K562 (cell line): Measurements from ENCODE around the gene HDGFL1. TPM values are rescaled to one million over a fixed set of nuclear protein-coding genes. Genes with fewer than 3 reads are reported as not detected.

Experiments
- ATAC-seq: fragments of 200-7000 bp; cut with Tn5 transposase; 3 replicates; pipeline ENCODE4 v1.9.1; 2020; ENCODE audit warnings: moderate library complexity
- BruUV-seq: library from RNA; stranded (reverse); fragments of 400-500 nt; replicated peaks from 2 replicates; lab custom pipeline; 2021; lab: Mats Ljungman, UMichigan
- CTCF ChIA-PET: fragments of 300-600 bp; formaldehyde crosslinking; extraction: SDS; loops from one replicate; lab custom pipeline; 2021; ENCODE audit warnings: low intra/inter-chr PET ratio; lab: Yijun Ruan, JAX
- POLR2A ChIA-PET: fragments of 300-600, 350-650 bp; sonication (Branson Sonifier 250); formaldehyde crosslinking; extraction: SDS; loops from one replicate; lab custom pipeline; 2021; ENCODE audit warnings: antibody characterized with exemption, inconsistent platforms; lab: Yijun Ruan, JAX
- DNase-seq, 4 experiments: peaks; one replicate each; pipeline versions ENCODE4 v3.0.0 to v3.0.0-alpha.2; 2011 to 2018; ENCODE audit warnings: low spot score in 3 of 4, mixed read lengths in 3 of 4; ENCODE audit errors: extremely low read depth in 1 of 4
- FAIRE-seq: peaks from 2 replicates; lab custom pipeline; 2011; peaks lifted over from hg19 to GRCh38; lab: Jason Lieb, UNC
- H2AFZ ChIP-seq: 2 replicates; pipeline ENCODE4 v1.6.0; 2011; ENCODE audit warnings: low read depth, low read length, control low read depth, inconsistent platforms
- H3K27ac ChIP-seq: fragments of 200-600 bp; 3 replicates; pipeline ENCODE4 v1.8.0; 2011; ENCODE audit warnings: low read depth, mild to moderate bottlenecking, control low read depth, inconsistent platforms, low read length, moderate library complexity, mixed read lengths; ENCODE audit errors: extremely low read depth
- H3K27me3 ChIP-seq, 2 experiments: fragments of 300-600 bp in 1 of 2; 2 replicates in 1 of 2; 3 replicates in 1 of 2; pipeline versions ENCODE4 v1.6.0 to v1.8.0; 2011; ENCODE audit warnings: inconsistent platforms in 2 of 2, low read length in 2 of 2, mild to moderate bottlenecking in 1 of 2, mixed read lengths in 1 of 2, moderate library complexity in 1 of 2; ENCODE audit not compliant: control insufficient read depth in 2 of 2, insufficient read depth in 2 of 2
- H3K36me3 ChIP-seq: fragments of 300-600 bp; 3 replicates; pipeline ENCODE4 v1.8.0; 2011; ENCODE audit warnings: mild to moderate bottlenecking, low read length, inconsistent platforms; ENCODE audit not compliant: control insufficient read depth, insufficient read depth
- H3K4me1 ChIP-seq, 2 experiments: fragments of 200-600 bp in 1 of 2; replicated peaks in 1 of 2; 2 replicates in 1 of 2; 3 replicates in 1 of 2; pipeline versions ENCODE4 v1.5.1 to v1.8.0; 2011; ENCODE audit warnings: inconsistent platforms in 2 of 2, low read length in 2 of 2, mild to moderate bottlenecking in 1 of 2, mixed read lengths in 1 of 2, moderate library complexity in 1 of 2; ENCODE audit not compliant: control insufficient read depth in 2 of 2, insufficient read depth in 2 of 2
- H3K4me2 ChIP-seq: 2 replicates; pipeline ENCODE4 v1.6.1; 2011; ENCODE audit warnings: low read length, control low read depth, inconsistent platforms, mixed read lengths; ENCODE audit not compliant: insufficient read depth
- H3K4me3 ChIP-seq: fragments of 200-600 bp; sonication (generic), shearing (Covaris generic); 2 replicates; pipeline ENCODE4 v1.5.1; 2016; ENCODE audit warnings: control low read depth, inconsistent platforms
- H3K79me2 ChIP-seq: fragments of 200-600 bp; 3 replicates; pipeline ENCODE4 v1.8.0; 2011; ENCODE audit warnings: low read length, inconsistent platforms; ENCODE audit not compliant: control insufficient read depth, insufficient read depth
- H3K9ac ChIP-seq, 2 experiments: 2 replicates each; pipeline versions ENCODE4 v1.6.0 to v1.6.1; 2011; ENCODE audit warnings: low read depth in 2 of 2, low read length in 2 of 2, control low read depth in 1 of 2, inconsistent platforms in 1 of 2, mild to moderate bottlenecking in 1 of 2, mixed read lengths in 1 of 2; ENCODE audit not compliant: insufficient read depth in 1 of 2
- H3K9me1 ChIP-seq: one replicate; pipeline ENCODE4 v1.6.0; 2011; ENCODE audit warnings: inconsistent platforms, mild to moderate bottlenecking, low read length, moderate library complexity; ENCODE audit not compliant: control insufficient read depth, insufficient read depth
- H3K9me3 ChIP-seq: replicated peaks from 2 replicates; pipeline ENCODE4 v1.5.1; 2011; ENCODE audit warnings: low read depth, low read length, inconsistent platforms; ENCODE audit not compliant: control insufficient read depth, insufficient read depth
- H4K20me1 ChIP-seq: replicated peaks from 2 replicates; pipeline ENCODE4 v1.6.1; 2011; ENCODE audit warnings: low read length, inconsistent platforms, mixed read lengths; ENCODE audit not compliant: control insufficient read depth, insufficient read depth
- CC2D1A ChIP-seq: fragments of 450-650 bp; IDR thresholded peaks from 2 replicates; pipeline ENCODE4 v1.6.1; 2017; ENCODE audit warnings: mild to moderate bottlenecking
- FOXK1 ChIP-seq: sonication (generic); formaldehyde crosslinking; IDR thresholded peaks from 2 replicates; pipeline ENCODE4 v1.8.0; 2022; ENCODE audit warnings: missing genetic modification reagents, mild to moderate bottlenecking, borderline replicate concordance
- MTA1 ChIP-seq: fragments of 450-650 bp; IDR thresholded peaks from 2 replicates; pipeline ENCODE4 v1.6.1; 2017; ENCODE audit warnings: borderline replicate concordance
- SRSF1 ChIP-seq: fragments of 200-400 bp; formaldehyde crosslinking; IDR thresholded peaks from 2 replicates; pipeline ENCODE4 v1.6.1; 2017; ENCODE audit warnings: mild to moderate bottlenecking, low read depth, low read length, moderate library complexity
- ZFP30 ChIP-seq: fragments of 250-450 bp; sonication (Bioruptor Pico); IDR thresholded peaks from 2 replicates; pipeline ENCODE4 v1.8.0; 2022; ENCODE audit warnings: moderate library complexity, mild to moderate bottlenecking, inconsistent platforms, borderline replicate concordance
- ZKSCAN1 ChIP-seq: fragments of 150-350 bp; IDR thresholded peaks from 2 replicates; pipeline ENCODE4 v1.6.1; 2016; ENCODE audit warnings: low read depth, low read length
- ZNF224 ChIP-seq: sonication (generic); formaldehyde crosslinking; IDR thresholded peaks from 2 replicates; pipeline ENCODE4 v1.8.0; 2022; ENCODE audit warnings: mild to moderate bottlenecking, missing genetic modification reagents
- ZNF655 ChIP-seq: fragments of 250-450 bp; sonication (Bioruptor Pico); IDR thresholded peaks from 2 replicates; pipeline ENCODE4 v1.5.0; 2021
- WGBS: fragments of 100-300 bp; shearing (Covaris generic); methylation state at CpG from one replicate; pipeline ENCODE4 v1.1.6; 2016; ENCODE audit warnings: low coverage, mixed read lengths; ENCODE audit not compliant: insufficient coverage; ENCODE audit errors: missing lambda C conversion rate; 5-methylcytosine and 5-hydroxymethylcytosine counted together
- in situ Hi-C: fragments of 300-500 bp; cut with MboI; formaldehyde crosslinking; loops from 4 replicates; pipeline ENCODE4 v1.15.0; 2018; ENCODE audit warnings: inconsistent platforms, mixed read lengths
- intact Hi-C: fragments of 100-400 bp; cut with micrococcal nuclease; formaldehyde crosslinking; loops from 2 replicates; pipeline ENCODE4 v1.14.2; 2022
- polyA plus RNA-seq, 8 experiments: library from polyadenylated mRNA; depleted of rRNA in 4 of 8; stranded (reverse) in 5 of 8; unstranded in 3 of 8; fragments of >200 nt; fragmentation: Nextera tagmentation in 2 of 8; fragmentation: Illumina TruSeq in 1 of 8; extraction: Ambion mirVana in 2 of 8; extraction: Trizol in 1 of 8; gene quantifications; 2 replicates each; pipeline versions ENCODE4 v1.2.1 to v1.2.3, GENCODE V29; 2011 to 2014; ENCODE audit warnings: inconsistent platforms in 1 of 8, missing spikeins in 1 of 8
- total RNA-seq, 7 experiments: library from RNA; depleted of rRNA in 6 of 7; stranded (reverse); fragments of >200 nt in 6 of 7; fragmentation: Illumina TruSeq in 2 of 7; extraction: Trizol in 2 of 7; gene quantifications; 2 replicates each; pipeline versions ENCODE4 v1.2.1 to v1.2.3, GENCODE V29; 2011 to 2021; ENCODE audit warnings: low replicate concordance in 1 of 7

The HDGFL1 gene
- total and polyA plus RNA-seq, 9 of the 15 experiments (the other 6 are each of a cell fraction or from before 2014, with no cell fraction given), result 0.04 to 0.64 (median 0.28) TPM

GRCh38 chr6:22605736-22606135 is 36.4 kb downstream of the HDGFL1 start:
- FAIRE-seq (no peak), DNase-seq (no peak), ATAC-seq (no peak)
- Histone ChIP-seq H3K9me3 (no peaks in the 10 kb centered on the region), H3K4me1 (no peaks in the 10 kb centered on the region), H3K27me3 (no peaks in the 10 kb centered on the region), H3K9me1 (no peaks in the 10 kb centered on the region), H4K20me1 (no peaks in the 10 kb centered on the region), H3K4me2 (no peak overlapping the region), H3K9ac (no peak overlapping the region), H2AFZ (no peak overlapping the region), H3K27ac (no peak overlapping the region), H3K4me3 (no peak overlapping the region)
- BruUV-seq, result no TSS peak
- CTCF ChIA-PET, result no interaction called here
- WGBS, result 7% methylated on average over 2 of the region's 2 CpGs
- in situ Hi-C loops (no loop called here), intact Hi-C loops (no loop called here)
- POLR2A ChIA-PET, result no interaction called here
- TF ChIP-seq MTA1, result no peak
- TF ChIP-seq FOXK1 (CRISPR knock-in tag), result no peak
- TF ChIP-seq ZNF655 (CRISPR knock-in tag), result no peak
- TF ChIP-seq CC2D1A, result no peak
- no peak for TF ChIP-seq ZFP30 (CRISPR knock-in tag)
- TF ChIP-seq ZNF224 (CRISPR knock-in tag), result no peak
- no peak for TF ChIP-seq ZKSCAN1
- TF ChIP-seq SRSF1, result no peak
- TF ChIP-seq, all 486 proteins: peak for 0
- no peaks in the 10 kb centered on the region for H3K79me2 ChIP-seq
- no peaks in the 10 kb centered on the region for H3K36me3 ChIP-seq
